Ascending aorta (tissue), 2 donors: Measurements from ENCODE around the gene NDUFA11. TPM values are rescaled to one million over a fixed set of nuclear protein-coding genes. Genes with fewer than 3 reads are reported as not detected.

Experiments used
- DNase-seq, 2 donors: peaks; one replicate each; pipeline ENCODE4 v3.0.0-alpha.2; 2019; ENCODE audit warnings: low spot score in 2 of 2
- H3K27ac ChIP-seq, 2 donors: fragments of 200-600 bp; sonication (generic); one replicate each; pipeline ENCODE4 v1.5.1; 2016 to 2017; ENCODE audit warnings: mild to moderate bottlenecking in 1 of 2
- H3K27me3 ChIP-seq: fragments of 200-600 bp; sonication (generic); one replicate; pipeline ENCODE4 v1.5.1; 2017
- H3K36me3 ChIP-seq, 2 donors: fragments of 200-600 bp; sonication (generic); one replicate each; pipeline ENCODE4 v1.5.1; 2016
- H3K4me1 ChIP-seq, 2 donors: fragments of 200-600 bp; sonication (generic); one replicate each; pipeline ENCODE4 v1.5.1; 2016 to 2017; ENCODE audit warnings: mild to moderate bottlenecking in 1 of 2
- H3K4me3 ChIP-seq, 2 donors: fragments of 200-600 bp; sonication (generic); one replicate each; pipeline ENCODE4 v1.5.1; 2016 to 2017; ENCODE audit warnings: mild to moderate bottlenecking in 1 of 2
- H3K9me3 ChIP-seq, 2 donors: fragments of 200-600 bp; sonication (generic); one replicate each; pipeline ENCODE4 v1.5.1; 2016
- intact Hi-C: fragments of 100-400 bp; cut with DNase I; formaldehyde crosslinking; loops from one replicate; pipeline ENCODE4 v1.15.1; 2023
- total RNA-seq: library from RNA; depleted of rRNA; stranded (reverse); fragments of >200 nt; gene quantifications from one replicate; pipeline ENCODE4 v1.1.0, GENCODE V29; 2016
- TF ChIP-seq, protein P1 (sequence below), 3 experiments: fragments of 200-600 bp in 2 of 3; fragments of 450-650 bp in 1 of 3; sonication (generic) in 2 of 3; IDR thresholded peaks; one replicate each; pipeline ENCODE4 v1.5.1; 2016 to 2019; ENCODE audit warnings: antibody characterized with exemption in 3 of 3, mild to moderate bottlenecking in 1 of 3, moderate library complexity in 1 of 3

NDUFA11 gene
- total RNA-seq, 1 donor from 2014 or later: 205 TPM

DNA sequence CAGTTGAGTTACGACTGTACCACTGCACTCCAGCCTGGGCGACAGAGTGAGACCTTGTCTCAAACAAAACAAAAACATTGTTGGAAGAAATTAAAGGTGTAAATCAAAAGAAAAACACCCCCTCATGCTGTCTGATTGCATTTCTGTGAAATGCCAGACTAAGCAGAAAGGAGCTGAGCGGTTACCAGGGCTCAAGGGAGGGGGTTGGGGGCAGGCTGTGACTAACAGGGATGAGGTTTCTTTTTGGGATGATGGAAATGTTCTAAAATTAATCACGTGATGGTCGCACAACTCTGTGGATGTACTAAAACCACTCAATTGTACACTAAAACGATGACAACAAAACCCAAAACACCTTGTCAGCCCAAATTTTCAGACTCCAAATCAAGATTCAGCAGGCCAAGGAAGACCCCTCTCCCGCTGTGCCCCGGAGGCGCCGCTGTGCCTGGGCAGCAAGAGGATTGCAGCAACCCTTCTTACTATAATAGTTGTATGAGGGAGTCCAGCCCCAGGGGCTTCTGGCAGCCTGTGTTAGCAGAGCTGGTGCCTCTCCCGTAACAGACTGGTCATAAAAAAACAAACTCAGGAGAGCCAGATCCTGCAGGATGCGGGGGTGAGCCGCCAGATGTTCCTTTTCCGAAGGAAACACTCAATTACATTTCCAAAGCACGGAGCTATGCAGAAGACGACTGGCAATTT is 31.3 kb upstream of the NDUFA11 start:
- H3K9me3 ChIP-seq: no peaks in the 10 kb centered on the region
- TF ChIP-seq, protein P1, sequence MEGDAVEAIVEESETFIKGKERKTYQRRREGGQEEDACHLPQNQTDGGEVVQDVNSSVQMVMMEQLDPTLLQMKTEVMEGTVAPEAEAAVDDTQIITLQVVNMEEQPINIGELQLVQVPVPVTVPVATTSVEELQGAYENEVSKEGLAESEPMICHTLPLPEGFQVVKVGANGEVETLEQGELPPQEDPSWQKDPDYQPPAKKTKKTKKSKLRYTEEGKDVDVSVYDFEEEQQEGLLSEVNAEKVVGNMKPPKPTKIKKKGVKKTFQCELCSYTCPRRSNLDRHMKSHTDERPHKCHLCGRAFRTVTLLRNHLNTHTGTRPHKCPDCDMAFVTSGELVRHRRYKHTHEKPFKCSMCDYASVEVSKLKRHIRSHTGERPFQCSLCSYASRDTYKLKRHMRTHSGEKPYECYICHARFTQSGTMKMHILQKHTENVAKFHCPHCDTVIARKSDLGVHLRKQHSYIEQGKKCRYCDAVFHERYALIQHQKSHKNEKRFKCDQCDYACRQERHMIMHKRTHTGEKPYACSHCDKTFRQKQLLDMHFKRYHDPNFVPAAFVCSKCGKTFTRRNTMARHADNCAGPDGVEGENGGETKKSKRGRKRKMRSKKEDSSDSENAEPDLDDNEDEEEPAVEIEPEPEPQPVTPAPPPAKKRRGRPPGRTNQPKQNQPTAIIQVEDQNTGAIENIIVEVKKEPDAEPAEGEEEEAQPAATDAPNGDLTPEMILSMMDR (IDR thresholded peaks at IDR 0.05): no peak
- H3K27me3 ChIP-seq: no peaks in the 10 kb centered on the region
- intact Hi-C loops: no loop called here
- no peaks in the 10 kb centered on the region for H3K4me1 ChIP-seq
- H3K4me3 ChIP-seq: no peak overlapping the region
- H3K27ac ChIP-seq: peak overlapping the region in 1 of 2 donors; percentile 57
- no peak for DNase-seq
- peaks cover 37 to 64% of the 10 kb centered on the region in 2 donors for H3K36me3 ChIP-seq

DNA sequence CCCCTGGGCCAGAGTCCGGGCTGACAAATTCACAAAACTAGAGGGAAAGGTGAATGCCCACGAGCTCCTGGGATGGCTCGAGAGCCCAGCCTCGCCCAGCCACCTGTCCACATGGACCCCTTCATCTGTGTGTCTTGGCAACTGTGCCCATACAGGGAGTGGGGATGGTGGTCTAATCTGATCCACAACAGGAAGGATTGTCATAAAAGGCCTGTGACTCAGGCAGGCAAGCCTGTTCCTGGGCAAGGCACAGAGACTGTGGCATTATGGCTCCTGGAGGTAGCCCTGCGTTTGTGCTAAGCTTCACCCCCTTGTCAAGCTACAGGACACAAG is 30.4 kb upstream of the NDUFA11 start:
- intact Hi-C loops: no loop called here

DNA sequence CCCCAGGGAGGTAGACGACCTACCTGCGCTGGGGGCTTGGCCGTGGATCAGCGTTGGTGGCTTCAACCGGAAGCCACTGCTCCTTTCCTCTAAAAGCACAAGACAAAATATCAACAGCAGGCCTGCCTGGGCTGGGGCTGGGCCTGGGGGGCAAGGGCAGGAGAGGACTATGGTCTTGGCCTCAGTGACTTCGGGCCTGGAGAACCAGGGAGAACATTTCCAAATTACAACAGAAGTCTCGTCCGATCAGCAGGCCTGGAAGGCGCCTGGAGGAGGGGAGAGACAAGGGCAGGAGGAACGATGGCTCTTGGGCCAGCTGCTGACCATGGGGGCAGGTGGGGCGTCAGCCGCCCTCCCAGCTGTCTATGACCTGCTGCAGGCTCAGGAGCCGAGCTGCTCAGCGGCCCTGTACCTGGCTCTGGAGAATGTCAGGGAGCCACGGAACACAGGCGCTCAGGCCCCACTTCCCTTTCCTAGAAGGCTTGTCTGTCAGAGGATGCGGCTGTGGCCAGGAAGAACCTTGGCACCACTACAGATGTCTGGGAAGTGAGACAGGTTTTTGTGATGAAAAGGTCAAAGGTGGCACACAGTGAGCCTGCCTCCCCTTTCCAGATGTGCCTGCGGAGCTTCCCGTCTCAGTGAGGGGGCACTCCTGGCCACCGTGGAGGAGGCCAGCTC is 29.9 kb upstream of the NDUFA11 start:
- Histone ChIP-seq H3K36me3 (peaks cover 47 to 67% of the 10 kb centered on the region in 2 donors), H3K4me3 (no peak overlapping the region), H3K27ac (no peak overlapping the region), H3K9me3 (no peaks in the 10 kb centered on the region), H3K27me3 (no peaks in the 10 kb centered on the region), H3K4me1 (no peaks in the 10 kb centered on the region)
- TF ChIP-seq, protein P1 (IDR thresholded peaks at IDR 0.05): no peak
- intact Hi-C loops: no loop called here
- no peak for DNase-seq

More for the DNA sequence above, 30.4 kb upstream of the NDUFA11 start:
- DNase-seq: no peak
- Histone ChIP-seq H3K27me3 (no peaks in the 10 kb centered on the region), H3K36me3 (peaks cover 42 to 65% of the 10 kb centered on the region in 2 donors), H3K9me3 (no peaks in the 10 kb centered on the region), H3K27ac (no peak overlapping the region), H3K4me1 (no peaks in the 10 kb centered on the region), H3K4me3 (no peak overlapping the region)
- TF ChIP-seq, protein P1 (IDR thresholded peaks at IDR 0.05): no peak

DNA sequence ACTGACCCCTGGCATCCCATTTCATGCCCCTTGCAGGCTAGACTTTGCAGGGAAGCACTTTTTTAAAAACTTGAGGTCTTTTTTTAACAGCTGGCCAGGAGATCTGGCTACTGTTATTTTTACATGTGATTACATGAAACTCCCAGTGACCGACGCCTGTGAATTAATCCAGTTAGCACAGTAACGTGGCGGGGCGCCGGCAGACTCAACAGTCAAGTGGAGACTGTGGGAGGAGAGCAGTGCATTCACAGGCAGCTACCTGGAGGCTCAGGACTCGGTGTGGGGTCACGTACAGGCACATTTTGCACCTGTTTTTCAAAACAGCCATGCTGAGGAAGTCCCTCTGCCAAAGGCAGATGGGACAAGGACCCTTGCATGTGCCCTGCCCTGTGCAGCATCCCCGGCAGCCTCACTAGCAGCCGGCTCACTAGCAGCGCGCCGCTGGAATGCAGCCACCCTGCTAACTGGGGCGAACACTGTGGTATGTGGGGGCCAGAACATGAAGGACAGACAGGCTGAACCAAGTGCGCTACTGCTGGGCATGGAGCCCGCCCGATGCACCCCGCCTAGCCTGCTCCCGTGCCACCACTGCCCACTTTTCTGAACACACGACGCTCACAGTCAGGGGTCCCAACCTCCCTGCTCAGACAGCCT is 29.1 kb upstream of the NDUFA11 start:
- H3K36me3 ChIP-seq: peaks cover 54 to 75% of the 10 kb centered on the region in 2 donors
- no peaks in the 10 kb centered on the region for H3K4me1 ChIP-seq
- no peaks in the 10 kb centered on the region for H3K27me3 ChIP-seq
- TF ChIP-seq, protein P1 (IDR thresholded peaks at IDR 0.05): no peak
- no peak for DNase-seq
- no peak overlapping the region for H3K27ac ChIP-seq
- no peak overlapping the region for H3K4me3 ChIP-seq
- intact Hi-C loops: no loop called here
- H3K9me3 ChIP-seq: no peaks in the 10 kb centered on the region

DNA sequence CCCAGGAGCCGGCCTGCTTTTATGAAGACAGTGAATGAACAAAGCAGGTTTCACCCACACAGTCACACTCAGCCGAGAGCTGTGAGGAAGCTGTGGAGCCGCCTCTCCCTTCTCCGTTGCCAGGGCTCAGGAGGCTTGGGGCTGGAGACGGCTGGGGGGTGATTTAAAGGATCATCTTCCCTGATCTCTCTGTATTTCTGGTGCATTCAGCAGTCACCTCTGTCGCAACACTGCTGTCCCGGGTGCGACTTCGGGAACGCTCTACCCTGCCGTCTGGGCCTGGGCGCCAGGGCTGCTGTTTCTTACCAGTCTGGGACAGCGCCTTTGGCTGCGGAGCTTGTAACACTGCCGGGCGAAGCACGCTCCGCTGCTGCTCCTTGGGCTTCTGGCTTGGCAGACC is 28.6 kb upstream of the NDUFA11 start:
- no peak overlapping the region for H3K4me3 ChIP-seq
- H3K27ac ChIP-seq: no peak overlapping the region
- TF ChIP-seq, protein P1 (IDR thresholded peaks at IDR 0.05): no peak
- no peaks in the 10 kb centered on the region for H3K27me3 ChIP-seq
- DNase-seq: no peak
- intact Hi-C loops: no loop called here
- peaks cover 0 to 4% of the 10 kb centered on the region in 2 donors for H3K4me1 ChIP-seq
- H3K9me3 ChIP-seq: no peaks in the 10 kb centered on the region
- H3K36me3 ChIP-seq: peaks cover 60 to 77% of the 10 kb centered on the region in 2 donors
